ENCODE data around the gene PCMTD2. TPM values are rescaled to one million over a fixed set of nuclear protein-coding genes. Genes with fewer than 3 reads are reported as not detected.

PCMTD2 gene
- total and polyA plus RNA-seq, 2 of the 8 experiments (the other 6 are each of a cell fraction or from before 2014, with no cell fraction given): 21.4 to 55.1 TPM

DNA sequence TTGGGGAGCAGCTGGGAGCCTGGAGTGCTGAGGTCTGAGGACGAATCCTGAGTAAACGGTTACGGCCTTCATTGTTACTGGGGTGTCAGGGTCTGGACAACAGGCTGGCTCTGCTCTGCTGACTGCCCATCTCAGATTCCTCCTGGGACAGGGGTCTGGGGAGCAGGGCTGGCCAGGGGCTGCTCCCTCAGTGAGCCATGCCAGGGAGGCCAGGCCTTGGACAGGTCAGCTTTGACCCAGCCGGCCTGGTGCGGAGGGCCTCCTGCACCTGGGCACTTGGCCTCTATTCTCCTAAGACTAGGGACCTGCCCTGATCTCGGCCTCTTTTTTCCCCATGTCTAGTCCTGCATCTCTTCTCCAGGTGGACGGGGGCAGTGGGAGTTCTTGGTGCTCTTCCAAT lies 46.4 kb upstream of the PCMTD2 start:
- H3K27me3 ChIP-seq (replicated peaks in 1 of 4; ENCODE audit: control insufficient read depth in 3 of 4, extremely low read depth in 1 of 4, insufficient read depth in 3 of 4, low read length in 3 of 4): no peaks in the 10 kb centered on the region
- H3K4me2 ChIP-seq (ENCODE audit: insufficient read depth in 1 of 2, low read depth in 2 of 2, low read length in 2 of 2): no peak overlapping the region
- no peak overlapping the region for H3K9ac ChIP-seq (replicated peaks in 1 of 4; ENCODE audit: extremely low read depth in 1 of 4, low read depth in 3 of 4, low read length in 3 of 4)
- WGBS, 2 experiments (ENCODE audit: extremely low coverage in 1 of 2, insufficient coverage in 1 of 2, insufficient read length in 1 of 2, insufficient replicate concordance in 2 of 2, low coverage in 1 of 2, low lambda C conversion rate in 2 of 2, missing lambda C conversion rate in 1 of 2): 92% methylated on average over 6 of the region's 7 CpGs; no CpG with 5 or more reads in 1 of the 2 experiments
- FAIRE-seq: no peak
- peaks cover 0 to 3% of the 10 kb centered on the region in 2 experiments for H4K20me1 ChIP-seq (replicated peaks in 1 of 2; ENCODE audit: control insufficient read depth in 1 of 2, insufficient read depth in 2 of 2, low read length in 2 of 2)
- no peaks in the 10 kb centered on the region for H3K79me2 ChIP-seq (ENCODE audit: control insufficient read depth in 1 of 2, insufficient read depth in 2 of 2, low read length in 2 of 2)
- no peak overlapping the region for H4K5ac ChIP-seq (ENCODE audit: insufficient read length, low read depth, low read length)
- H4K8ac ChIP-seq (ENCODE audit: extremely low read depth, insufficient read depth, low read length): no peak overlapping the region
- no peak overlapping the region for H2BK15ac ChIP-seq (ENCODE audit: low read length)
- TF ChIP-seq, protein P1, sequence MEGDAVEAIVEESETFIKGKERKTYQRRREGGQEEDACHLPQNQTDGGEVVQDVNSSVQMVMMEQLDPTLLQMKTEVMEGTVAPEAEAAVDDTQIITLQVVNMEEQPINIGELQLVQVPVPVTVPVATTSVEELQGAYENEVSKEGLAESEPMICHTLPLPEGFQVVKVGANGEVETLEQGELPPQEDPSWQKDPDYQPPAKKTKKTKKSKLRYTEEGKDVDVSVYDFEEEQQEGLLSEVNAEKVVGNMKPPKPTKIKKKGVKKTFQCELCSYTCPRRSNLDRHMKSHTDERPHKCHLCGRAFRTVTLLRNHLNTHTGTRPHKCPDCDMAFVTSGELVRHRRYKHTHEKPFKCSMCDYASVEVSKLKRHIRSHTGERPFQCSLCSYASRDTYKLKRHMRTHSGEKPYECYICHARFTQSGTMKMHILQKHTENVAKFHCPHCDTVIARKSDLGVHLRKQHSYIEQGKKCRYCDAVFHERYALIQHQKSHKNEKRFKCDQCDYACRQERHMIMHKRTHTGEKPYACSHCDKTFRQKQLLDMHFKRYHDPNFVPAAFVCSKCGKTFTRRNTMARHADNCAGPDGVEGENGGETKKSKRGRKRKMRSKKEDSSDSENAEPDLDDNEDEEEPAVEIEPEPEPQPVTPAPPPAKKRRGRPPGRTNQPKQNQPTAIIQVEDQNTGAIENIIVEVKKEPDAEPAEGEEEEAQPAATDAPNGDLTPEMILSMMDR (IDR thresholded peaks at IDR 0.05; ENCODE audit: control extremely low read depth in 1 of 3, insufficient read depth in 1 of 3, low read depth in 1 of 3, low read length in 3 of 3): no peak
- TF ChIP-seq BACH1 (IDR thresholded peaks at IDR 0.05; ENCODE audit: low read length): no peak
- no peak for TF ChIP-seq TAF1 (IDR thresholded peaks at IDR 0.05; ENCODE audit: low read depth, low read length)
- TF ChIP-seq CHD2 (IDR thresholded peaks at IDR 0.05; ENCODE audit: low read length): no peak
- TF ChIP-seq GTF2F1 (IDR thresholded peaks at IDR 0.05; ENCODE audit: borderline replicate concordance, low read depth, low read length): no peak
- no peak for TF ChIP-seq TAF7 (optimal IDR thresholded peaks at IDR 0.05; ENCODE audit: borderline replicate concordance, low read depth, low read length)
- no peak for TF ChIP-seq SUZ12 (IDR thresholded peaks at IDR 0.05; ENCODE audit: low read length)
- no peak for TF ChIP-seq JUND (IDR thresholded peaks at IDR 0.05; ENCODE audit: low read length)
- no peak for TF ChIP-seq NANOG (IDR thresholded peaks at IDR 0.05; ENCODE audit: insufficient read depth, low read depth, low read length, poor library complexity, severe bottlenecking)
- no peaks in the 10 kb centered on the region; a peak in 2 of 7 replicates for H3K4me1 ChIP-seq (replicated peaks in 1 of 4; ENCODE audit: control insufficient read depth in 3 of 4, insufficient read depth in 4 of 4, low read length in 3 of 4)
- H3K14ac ChIP-seq (ENCODE audit: insufficient read length): no peak overlapping the region
- H2BK12ac ChIP-seq (ENCODE audit: low read depth, low read length): no peak overlapping the region
- H3K18ac ChIP-seq (ENCODE audit: extremely low read depth, low read length): no peak overlapping the region
- H3K23me2 ChIP-seq (ENCODE audit: low read depth, low read length): no peaks in the 10 kb centered on the region
- no peak overlapping the region for H3K4me3 ChIP-seq (ENCODE audit: extremely low read depth in 1 of 4, insufficient read depth in 2 of 4, low read depth in 3 of 4, low read length in 4 of 4)
- CTCF ChIA-PET (ENCODE audit: partially characterized antibody): interaction anchor here (0.9 to 1.3 kb wide), 3 partner anchors 14 to 89 kb away, joined by 3 to 6 read pairs (median 4); no protein-coding TSS in a partner anchor
- DNase-seq (ENCODE audit: low read depth in 1 of 2, low spot score in 2 of 2): no peak
- no peak overlapping the region for H2AK5ac ChIP-seq (ENCODE audit: low read depth, low read length)
- H2AFZ ChIP-seq (ENCODE audit: low read length): no peak overlapping the region
- H2BK5ac ChIP-seq (ENCODE audit: low read depth, low read length): no peak overlapping the region
- H2BK20ac ChIP-seq (ENCODE audit: low read length): no peak overlapping the region
- no peak overlapping the region for H3K56ac ChIP-seq (replicated peaks; ENCODE audit: insufficient read length, low read depth, low read length)
- no peaks in the 10 kb centered on the region for H3K36me3 ChIP-seq (ENCODE audit: control insufficient read depth in 2 of 4, insufficient read depth in 4 of 4, low read length in 3 of 4)
- H3K23ac ChIP-seq (ENCODE audit: insufficient read length): no peak overlapping the region
- POLR2A ChIA-PET (ENCODE audit: partially characterized antibody): interaction anchor here (0.9 kb wide), 1 partner anchor 510 kb away, joined by 3 read pairs; no protein-coding TSS in a partner anchor
- H3K4ac ChIP-seq (replicated peaks; ENCODE audit: insufficient read length, low read depth, low read length): no peak overlapping the region
- no peak overlapping the region for H4K91ac ChIP-seq (replicated peaks; ENCODE audit: insufficient read length, low read length)
- H3K27ac ChIP-seq (ENCODE audit: low read depth, low read length): no peak overlapping the region
- H3K9me3 ChIP-seq (ENCODE audit: insufficient read depth in 2 of 2, low read depth in 1 of 2, low read length in 1 of 2): no peaks in the 10 kb centered on the region
- H2BK120ac ChIP-seq (replicated peaks; ENCODE audit: low read depth, low read length): no peak overlapping the region
- no peaks in the 10 kb centered on the region for H3K79me1 ChIP-seq (ENCODE audit: low read depth, low read length)
